Neural cell (in vitro differentiated cells): ENCODE results near the gene RALGAPB. TPM values are rescaled to one million over a fixed set of nuclear protein-coding genes. Genes with fewer than 3 reads are reported as not detected.

ENCODE experiments used
- H2AFZ ChIP-seq: fragments of 200-600, 300-800 bp; sonication (generic), shearing (Covaris generic); 2 replicates; pipeline ENCODE4 v1.6.0; 2014; ENCODE audit warnings: low read depth, mild to moderate bottlenecking, antibody characterized with exemption, low read length, moderate library complexity
- H3F3A ChIP-seq: fragments of 200-600 bp; shearing (Covaris generic); 2 replicates; pipeline ENCODE4 v1.6.1; 2016; ENCODE audit warnings: mild to moderate bottlenecking, moderate library complexity, mixed read lengths, antibody characterized with exemption, low read length; ENCODE audit not compliant: insufficient read depth, poor library complexity, severe bottlenecking
- H3K27ac ChIP-seq: fragments of 200-600, 300-800 bp; sonication (generic), shearing (Covaris generic); 2 replicates; pipeline ENCODE4 v1.5.1; 2014; ENCODE audit warnings: mild to moderate bottlenecking, low read length, moderate library complexity
- H3K27me3 ChIP-seq: fragments of 300-800, 200-600 bp; sonication (generic), shearing (Covaris generic); 2 replicates; pipeline ENCODE4 v1.6.0; 2014; ENCODE audit warnings: mild to moderate bottlenecking, low read depth, low read length, moderate library complexity; ENCODE audit not compliant: insufficient read depth
- H3K36me3 ChIP-seq: fragments of 300-800, 200-600 bp; sonication (generic), shearing (Covaris generic); 2 replicates; pipeline ENCODE4 v1.5.1; 2014; ENCODE audit warnings: mild to moderate bottlenecking, antibody characterized with exemption, low read length, moderate library complexity; ENCODE audit not compliant: insufficient read depth
- H3K4me2 ChIP-seq: fragments of 300-800, 200-600 bp; sonication (generic), shearing (Covaris generic); 2 replicates; pipeline ENCODE4 v1.6.0; 2014; ENCODE audit warnings: mild to moderate bottlenecking, low read length
- H3K4me3 ChIP-seq: fragments of 300-800, 200-600 bp; sonication (generic), shearing (Covaris generic); 2 replicates; pipeline ENCODE4 v1.5.1; 2014; ENCODE audit warnings: mild to moderate bottlenecking, low read length, moderate library complexity
- H3K79me2 ChIP-seq: fragments of 200-600 bp; shearing (Covaris generic); replicated peaks from 2 replicates; pipeline ENCODE4 v1.6.0; 2014; ENCODE audit warnings: mild to moderate bottlenecking, low read length, moderate library complexity; ENCODE audit not compliant: insufficient read depth
- H3K9ac ChIP-seq: fragments of 300-800, 200-600 bp; sonication (generic), shearing (Covaris generic); 2 replicates; pipeline ENCODE4 v1.6.1; 2016; ENCODE audit warnings: mild to moderate bottlenecking, low read length, mixed read lengths
- H3K9me2 ChIP-seq: fragments of 200-600 bp; shearing (Covaris generic); 2 replicates; pipeline ENCODE4 v1.6.1; 2016; ENCODE audit warnings: mild to moderate bottlenecking, low read length, mixed read lengths; ENCODE audit not compliant: insufficient read depth
- H3K9me3 ChIP-seq: fragments of 200-600, 300-800 bp; sonication (generic), shearing (Covaris generic); 2 replicates; pipeline ENCODE4 v1.6.1; 2016; ENCODE audit warnings: mild to moderate bottlenecking, mixed run types, low read length, moderate library complexity, mixed read lengths
- H4K20me1 ChIP-seq: fragments of 200-600 bp; shearing (Covaris generic); 2 replicates; pipeline ENCODE4 v1.6.1; 2016; ENCODE audit warnings: mild to moderate bottlenecking, mixed run types; ENCODE audit not compliant: insufficient read depth
- CTCF ChIP-seq: fragments of 450-650 bp; IDR thresholded peaks from 2 replicates; pipeline ENCODE4 v1.5.1; 2014; ENCODE audit warnings: antibody characterized with exemption, mild to moderate bottlenecking, moderate library complexity; ENCODE audit not compliant: poor library complexity, severe bottlenecking
- EP300 ChIP-seq: fragments of 450-650 bp; conservative IDR thresholded peaks from 2 replicates; pipeline ENCODE4 v1.6.1; 2014; ENCODE audit warnings: antibody characterized with exemption, mild to moderate bottlenecking, moderate library complexity; ENCODE audit not compliant: poor library complexity, severe bottlenecking
- EZH2 ChIP-seq: fragments of 200-600, 300-800 bp; shearing (Covaris generic), sonication (generic); IDR thresholded peaks from 2 replicates; pipeline ENCODE4 v1.6.1; 2014; ENCODE audit warnings: antibody characterized with exemption, low read length, borderline replicate concordance, mild to moderate bottlenecking; ENCODE audit not compliant: insufficient read depth, poor library complexity, severe bottlenecking
- MXI1 ChIP-seq: fragments of 450-650 bp; conservative IDR thresholded peaks from 2 replicates; pipeline ENCODE4 v1.6.1; 2014; ENCODE audit warnings: antibody characterized with exemption, mild to moderate bottlenecking; ENCODE audit not compliant: poor library complexity, severe bottlenecking
- POLR2AphosphoS5 ChIP-seq: IDR thresholded peaks from 2 replicates; pipeline ENCODE4 v1.6.1; 2012
- RAD21 ChIP-seq: fragments of 450-650 bp; conservative IDR thresholded peaks from 2 replicates; pipeline ENCODE4 v1.6.1; 2014; ENCODE audit warnings: antibody characterized with exemption, mild to moderate bottlenecking, moderate library complexity
- REST ChIP-seq: IDR thresholded peaks from 2 replicates; pipeline ENCODE4 v1.6.1; 2012; ENCODE audit warnings: borderline replicate concordance
- SMC3 ChIP-seq: fragments of 450-650 bp; conservative IDR thresholded peaks from 2 replicates; pipeline ENCODE4 v1.6.1; 2014; ENCODE audit warnings: antibody characterized with exemption, mild to moderate bottlenecking, moderate library complexity; ENCODE audit not compliant: poor library complexity
- TAF1 ChIP-seq: IDR thresholded peaks from 2 replicates; pipeline ENCODE4 v1.6.1; 2012; ENCODE audit warnings: low read depth
- polyA plus RNA-seq: library from polyadenylated mRNA; depleted of rRNA; stranded (reverse); fragments of >200 nt; gene quantifications from 2 replicates; pipeline ENCODE4 v1.2.3, GENCODE V29; 2014

The RALGAPB gene
- polyA plus RNA-seq, 1 donor from 2014 or later, result 30.0 TPM

- Histone ChIP-seq H3K9ac (peak overlapping the region; percentile 79), H3K27ac (no peak overlapping the region), H3K9me2 (no peaks in the 10 kb centered on the region), H4K20me1 (no peaks in the 10 kb centered on the region), H3K4me2 (peak overlapping the region; percentile 94), H2AFZ (peak overlapping the region; percentile 85), H3F3A (no peaks in the 10 kb centered on the region), H3K4me3 (peak overlapping the region; percentile 96), H3K27me3 (no peaks in the 10 kb centered on the region), H3K36me3 (peaks cover 11% of the 10 kb centered on the region), H3K79me2 (peaks cover 23% of the 10 kb centered on the region), H3K9me3 (peaks cover 5% of the 10 kb centered on the region)
- no peak for TF ChIP-seq REST
- TF ChIP-seq MXI1, result no peak
- no peak for TF ChIP-seq TAF1
- TF ChIP-seq POLR2AphosphoS5, result no peak
- no peak for TF ChIP-seq CTCF
- no peak for TF ChIP-seq RAD21
- TF ChIP-seq EZH2, result no peak
- no peak for TF ChIP-seq EP300
- no peak for TF ChIP-seq SMC3
Observed at GRCh38 chr20:38434301-38434741, 38.3 kb upstream of the RALGAPB start.

GRCh38 chr20:38434770-38435554 lies 37.7 kb upstream of the RALGAPB start, which contains the start of gene SNHG17:
TSS of gene SNHG17 (minus strand) at chr20:38435328.
- Histone ChIP-seq H3K9ac (peak within 1 kb of the TSS; percentile 79), H3K36me3 (peaks cover 11% of the 10 kb centered on the region), H3K27ac (peak within 1 kb of the TSS; percentile 64), H3K4me2 (peak within 1 kb of the TSS; percentile 94), H3K27me3 (no peaks in the 10 kb centered on the region), H3F3A (no peaks in the 10 kb centered on the region), H3K4me3 (peak within 1 kb of the TSS; percentile 96), H3K9me3 (peaks cover 5% of the 10 kb centered on the region), H3K79me2 (peaks cover 23% of the 10 kb centered on the region), H4K20me1 (no peaks in the 10 kb centered on the region), H3K9me2 (no peaks in the 10 kb centered on the region), H2AFZ (peak within 1 kb of the TSS; percentile 85)
- peak; percentile 94 for TF ChIP-seq POLR2AphosphoS5
- TF ChIP-seq RAD21, result peak; percentile 57
- peak; percentile 91 for TF ChIP-seq REST
- TF ChIP-seq CTCF, result peak; percentile 99
- TF ChIP-seq MXI1, result peak; percentile 99
- peak; percentile 79 for TF ChIP-seq TAF1
- no peak for TF ChIP-seq EZH2
- peak; percentile 73 for TF ChIP-seq SMC3
- peak; percentile 54 for TF ChIP-seq EP300
